B cell (primary cell): ENCODE measurements around the gene ELMO3. TPM values are rescaled to one million over a fixed set of nuclear protein-coding genes. Genes with fewer than 3 reads are reported as not detected.

Source experiments
- ATAC-seq: fragments of 200-7000 bp; cut with Tn5 transposase; one replicate; pipeline ENCODE4 v1.10.0; 2021; ENCODE audit warnings: low read depth, mild to moderate bottlenecking, moderate number of reproducible peaks, moderate library complexity
- CTCF ChIA-PET: fragments of 350-600 bp; sonication (Branson Sonifier 250); formaldehyde crosslinking; loops from one replicate; lab custom pipeline; 2021; ENCODE audit warnings: antibody characterized with exemption, inconsistent platforms; lab: Charles Lee
- POLR2A ChIA-PET: fragments of 350-600 bp; sonication (Branson Sonifier 250); formaldehyde crosslinking; loops from one replicate; lab custom pipeline; 2021; ENCODE audit warnings: antibody characterized with exemption; lab: Charles Lee
- DNase-seq: peaks from one replicate; pipeline ENCODE4 v3.0.0; 2013
- H2AFZ ChIP-seq: 2 replicates; pipeline ENCODE4 v1.6.1; 2012; ENCODE audit warnings: mild to moderate bottlenecking, low read depth, low read length; ENCODE audit not compliant: insufficient read depth, poor library complexity, severe bottlenecking
- H3K27ac ChIP-seq, 2 donors: 1 replicate in 1 of 2; 2 replicates in 1 of 2; pipeline ENCODE4 v1.5.1; 2012 to 2013; ENCODE audit warnings: low read length in 2 of 2, mild to moderate bottlenecking in 2 of 2, moderate library complexity in 1 of 2
- H3K27me3 ChIP-seq, 4 experiments: fragments of 200-600 bp in 1 of 4; sonication (generic) in 1 of 4; replicated peaks in 1 of 4; 1 replicate in 2 of 4; 2 replicates in 2 of 4; pipeline versions ENCODE4 v1.6.1 to v1.7.0; 2013 to 2016; ENCODE audit warnings: low read length in 3 of 4, mild to moderate bottlenecking in 2 of 4, mixed read lengths in 1 of 4, moderate library complexity in 1 of 4; ENCODE audit not compliant: insufficient read depth in 4 of 4, control insufficient read depth in 3 of 4; ENCODE audit errors: control extremely low read depth in 1 of 4
- H3K36me3 ChIP-seq, 2 experiments: replicated peaks in 1 of 2; 1 replicate in 1 of 2; 2 replicates in 1 of 2; pipeline versions ENCODE4 v1.6.1 to v1.7.1; 2013; ENCODE audit warnings: low read length in 1 of 2; ENCODE audit not compliant: insufficient read depth in 2 of 2, control insufficient read depth in 1 of 2; ENCODE audit errors: control extremely low read depth in 1 of 2, extremely low read depth in 1 of 2
- H3K4me1 ChIP-seq, 2 donors: fragments of 200-600 bp in 1 of 2; sonication (generic) in 1 of 2; 1 replicate in 1 of 2; 2 replicates in 1 of 2; pipeline versions ENCODE4 v1.5.1 to v1.6.1; 2013 to 2017; ENCODE audit warnings: low read length in 2 of 2; ENCODE audit not compliant: control insufficient read depth in 2 of 2, insufficient read depth in 2 of 2
- H3K4me2 ChIP-seq: replicated peaks from 2 replicates; pipeline ENCODE3; 2012; ENCODE audit warnings: mild to moderate bottlenecking, low read depth, low read length; ENCODE audit not compliant: poor library complexity, severe bottlenecking
- H3K4me3 ChIP-seq, 5 experiments: fragments of 200-600 bp in 1 of 5; sonication (generic) in 1 of 5; 1 replicate in 3 of 5; 2 replicates in 2 of 5; pipeline versions ENCODE4 v1.5.1 to v1.7.0; 2011 to 2016; ENCODE audit warnings: low read length in 4 of 5, mild to moderate bottlenecking in 4 of 5, low read depth in 2 of 5, control low read depth in 1 of 5, moderate library complexity in 1 of 5; ENCODE audit not compliant: insufficient read depth in 1 of 5; ENCODE audit errors: control extremely low read depth in 1 of 5, extremely low read depth in 1 of 5
- H3K79me2 ChIP-seq: fragments of 200-600 bp; sonication (generic); one replicate; pipeline ENCODE4 v1.6.0; 2016; ENCODE audit warnings: low read length; ENCODE audit not compliant: control insufficient read depth, insufficient read depth
- H3K9ac ChIP-seq: fragments of 200-600 bp; sonication (generic); 2 replicates; pipeline ENCODE4 v1.6.1; 2017; ENCODE audit warnings: mild to moderate bottlenecking, low read length, moderate library complexity
- H3K9me3 ChIP-seq, 3 donors: one replicate each; pipeline versions ENCODE4 v1.6.1 to v1.7.1; 2013; ENCODE audit warnings: low read length in 2 of 3; ENCODE audit not compliant: control insufficient read depth in 2 of 3, insufficient read depth in 1 of 3; ENCODE audit errors: control extremely low read depth in 1 of 3
- H4K20me1 ChIP-seq: 2 replicates; pipeline ENCODE4 v1.6.0; 2012; ENCODE audit warnings: mild to moderate bottlenecking, low read length; ENCODE audit not compliant: insufficient read depth, control insufficient read depth, poor library complexity, severe bottlenecking
- H3K27ac Mint-ChIP-seq: one replicate; pipeline ENCODE4 v1.8.0; 2021; ENCODE audit warnings: mixed read lengths
- H3K27me3 Mint-ChIP-seq: one replicate; pipeline ENCODE4 v1.8.0; 2021; ENCODE audit warnings: mixed read lengths
- H3K4me1 Mint-ChIP-seq: one replicate; pipeline ENCODE4 v1.8.0; 2021; ENCODE audit warnings: mixed read lengths
- H3K4me3 Mint-ChIP-seq: one replicate; pipeline ENCODE4 v1.8.0; 2021; ENCODE audit warnings: mixed read lengths
- H3K9me3 Mint-ChIP-seq: one replicate; pipeline ENCODE4 v1.8.0; 2022; ENCODE audit warnings: mixed read lengths; ENCODE audit not compliant: insufficient read depth
- CTCF ChIP-seq: fragments of 200-600 bp; IDR thresholded peaks from one replicate; pipeline ENCODE4 v1.8.0; 2022; ENCODE audit warnings: antibody characterized with exemption, mild to moderate bottlenecking
- EZH2 ChIP-seq: IDR thresholded peaks from 2 replicates; pipeline ENCODE4 v1.6.1; 2012; ENCODE audit warnings: borderline replicate concordance, low read depth, mild to moderate bottlenecking, moderate library complexity, low read length; ENCODE audit not compliant: insufficient read depth, poor library complexity, severe bottlenecking
- WGBS: methylation state at CpG from one replicate; pipeline ENCODE4 v1.1.5; 2013; ENCODE audit warnings: missing lambda C conversion rate; ENCODE audit not compliant: insufficient coverage; 5-methylcytosine and 5-hydroxymethylcytosine counted together
- intact Hi-C: fragments of 100-400 bp; cut with micrococcal nuclease; formaldehyde crosslinking; loops from one replicate; pipeline ENCODE4 v1.10.0; 2022
- polyA plus RNA-seq: library from polyadenylated mRNA; depleted of rRNA; stranded (reverse); fragments of >200 nt; gene quantifications from 2 replicates; pipeline ENCODE4 v1.2.3, GENCODE V29; 2012
- total RNA-seq, 2 donors: library from RNA; stranded (reverse); fragments of 120-200 nt in 1 of 2; gene quantifications; 1 replicate in 1 of 2; 2 replicates in 1 of 2; pipeline versions ENCODE4 v1.2.3 to v1.2.4, GENCODE V29; 2013 to 2022

The ELMO3 gene
- total and polyA plus RNA-seq, 2 donors (not counting 1 experiment from before 2014, with no cell fraction given): 9.1 to 9.6 TPM

DNA sequence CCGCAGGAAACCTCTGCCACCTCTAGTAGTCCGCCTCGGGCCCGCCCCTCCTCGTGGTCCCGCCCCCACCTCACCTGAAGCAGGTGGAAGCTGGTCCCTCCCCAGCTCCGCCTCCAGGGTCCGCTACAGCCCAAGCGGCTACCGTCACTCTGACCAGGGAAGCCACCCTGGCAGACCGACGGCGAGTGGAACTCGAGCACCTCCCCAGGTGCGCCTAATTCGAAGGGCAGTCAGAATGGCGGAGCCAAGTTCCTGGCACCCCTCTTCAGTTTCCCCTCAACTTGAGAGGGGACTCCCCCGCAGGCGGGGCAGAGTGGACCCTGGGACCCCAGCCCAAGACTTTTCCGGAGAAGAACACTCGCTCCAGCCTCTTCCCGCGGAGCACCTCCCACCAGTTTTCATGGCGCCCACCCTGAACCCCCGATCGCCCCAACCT, 47.8 kb downstream of the ELMO3 start:
- Histone ChIP-seq H3K9ac (peak overlapping the region; percentile 81), H3K27ac (peak overlapping the region; percentile 16 to 48), H3K4me2 (peak overlapping the region; percentile 100), H3K79me2 (peaks cover 20% of the 10 kb centered on the region), H3K4me3 (peak overlapping the region; percentile 70 to 97 (median 79)), H3K27me3 (peaks cover 0 to 17% (median 12%) of the 10 kb centered on the region in 4 experiments), H3K9me3 (no peaks in the 10 kb centered on the region), H4K20me1 (peaks cover 8% of the 10 kb centered on the region), H2AFZ (peak overlapping the region; percentile 82), H3K36me3 (peaks cover 0 to under 1% of the 10 kb centered on the region in 2 experiments), H3K4me1 (peaks cover 46 to 55% of the 10 kb centered on the region in 2 donors)
- Mint-ChIP-seq H3K9me3 (no peaks in the 10 kb centered on the region), H3K4me1 (peaks cover 53% of the 10 kb centered on the region), H3K27me3 (peaks cover 9% of the 10 kb centered on the region), H3K27ac (peak overlapping the region; percentile 70), H3K4me3 (peak overlapping the region; percentile 96)
- WGBS: 0% methylated on average over 26 of the region's 26 CpGs
- POLR2A ChIA-PET: interaction anchor here (0.6 to 3.7 kb wide), 3 partner anchors 20 to 233 kb away, joined by 3 to 27 read pairs (median 4); partner anchors contain the start of gene TMEM208
- no peak for DNase-seq
- TF ChIP-seq EZH2: no peak
- TF ChIP-seq CTCF: no peak
- intact Hi-C loops: loop anchor here (1.0 to 10.0 kb wide), 7 partner anchors 19 to 418 kb away; partner anchors contain the start of genes ACD, ATP6V0D1, C16orf86 and E2F4
- no peak for ATAC-seq
- CTCF ChIA-PET: interaction anchor here (1.0 to 4.2 kb wide), 7 partner anchors 15 to 103 kb away, joined by 3 to 33 read pairs (median 10); partner anchors contain the start of gene TMEM208
